Ectodermal cell (in vitro differentiated cells): ENCODE measurements around the gene LRP2.
A peak's percentile ranks its signal among the peaks of the same experiment; 100 is the strongest.

ENCODE experiments used
- H3K27ac ChIP-seq: 2 replicates; pipeline ENCODE4 v1.7.0; 2013; ENCODE audit warnings: mild to moderate bottlenecking, low read depth, low read length; ENCODE audit not compliant: insufficient read depth, poor library complexity, severe bottlenecking
- H3K27me3 ChIP-seq: 2 replicates; pipeline ENCODE4 v1.7.0; 2013; ENCODE audit warnings: mild to moderate bottlenecking, low read length; ENCODE audit not compliant: insufficient read depth, control insufficient read depth, poor library complexity, severe bottlenecking
- H3K36me3 ChIP-seq: one replicate; pipeline ENCODE4 v1.7.0; 2013; ENCODE audit warnings: low read length; ENCODE audit not compliant: control insufficient read depth, insufficient read depth
- H3K4me1 ChIP-seq: one replicate; pipeline ENCODE4 v1.7.0; 2013; ENCODE audit warnings: low read length; ENCODE audit not compliant: control insufficient read depth, insufficient read depth
- H3K4me3 ChIP-seq: 2 replicates; pipeline ENCODE4 v1.7.0; 2013; ENCODE audit warnings: low read depth, low read length, control low read depth; ENCODE audit not compliant: insufficient read depth
- H3K9me3 ChIP-seq: 2 replicates; pipeline ENCODE4 v1.7.0; 2013; ENCODE audit warnings: mild to moderate bottlenecking, low read length, moderate library complexity; ENCODE audit not compliant: control insufficient read depth
- WGBS, 2 experiments: methylation state at CpG; one replicate each; pipeline ENCODE4 v1.1.7; 2013; ENCODE audit warnings: missing lambda C conversion rate in 2 of 2; 5-methylcytosine and 5-hydroxymethylcytosine counted together

The LRP2 gene

DNA sequence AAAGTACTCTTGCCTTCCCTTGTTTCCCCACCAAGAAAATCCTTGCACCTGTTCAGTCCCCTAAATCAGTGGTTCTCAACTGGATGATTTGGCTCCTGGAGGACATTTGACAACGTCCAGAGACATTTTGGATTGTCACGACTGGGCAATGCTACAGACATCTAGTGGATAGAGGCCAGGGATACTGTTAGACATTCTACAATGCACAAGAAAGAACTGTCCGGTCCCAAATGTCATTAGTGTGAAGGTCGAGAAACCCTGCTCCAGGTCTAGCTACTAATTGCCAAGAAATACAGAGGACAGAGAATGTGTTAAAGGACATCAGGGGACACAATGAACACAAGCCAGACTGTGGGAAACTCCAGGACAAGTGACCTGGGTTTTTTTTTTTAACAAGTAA lies 60.0 kb downstream of the LRP2 start:
- Histone ChIP-seq H3K4me3 (no peak overlapping the region), H3K9me3 (no peaks in the 10 kb centered on the region), H3K27me3 (no peaks in the 10 kb centered on the region), H3K36me3 (peaks cover 10% of the 10 kb centered on the region), H3K4me1 (peaks cover 47% of the 10 kb centered on the region), H3K27ac (peak overlapping the region; percentile 55)
- WGBS, 2 experiments = 79 to 83% methylated on average over 4 of the region's 4 CpGs

- peaks cover 53% of the 10 kb centered on the region for H3K4me1 ChIP-seq
- peaks cover 9% of the 10 kb centered on the region for H3K36me3 ChIP-seq
- H3K9me3 ChIP-seq = no peaks in the 10 kb centered on the region
- H3K27ac ChIP-seq = peak overlapping the region; percentile 90
- H3K4me3 ChIP-seq = no peak overlapping the region
- no peaks in the 10 kb centered on the region for H3K27me3 ChIP-seq
- 52 to 70% methylated on average over 4 of the region's 4 CpGs for WGBS, 2 experiments
Observed at GRCh38 chr2:169301596-169302335, 60.6 kb downstream of the LRP2 start.

- 10 to 22% methylated on average over 4 to 5 of the region's 5 CpGs for WGBS, 2 experiments
- Histone ChIP-seq H3K4me3 (no peak overlapping the region), H3K9me3 (no peaks in the 10 kb centered on the region), H3K36me3 (peaks cover 9% of the 10 kb centered on the region), H3K27me3 (no peaks in the 10 kb centered on the region), H3K4me1 (peaks cover 58% of the 10 kb centered on the region), H3K27ac (peak overlapping the region; percentile 90)
Observed at GRCh38 chr2:169300636-169301530, 61.5 kb downstream of the LRP2 start.

GRCh38 chr2:169298007-169298406 lies 64.3 kb downstream of the LRP2 start:
- H3K4me3 ChIP-seq = no peak overlapping the region
- peaks cover 60% of the 10 kb centered on the region for H3K4me1 ChIP-seq
- WGBS, 2 experiments = 97 to 100% methylated on average over 1 of the region's 1 CpG
- H3K27ac ChIP-seq = no peak overlapping the region
- H3K9me3 ChIP-seq = no peaks in the 10 kb centered on the region
- peaks cover 7% of the 10 kb centered on the region for H3K36me3 ChIP-seq
- no peaks in the 10 kb centered on the region for H3K27me3 ChIP-seq

DNA sequence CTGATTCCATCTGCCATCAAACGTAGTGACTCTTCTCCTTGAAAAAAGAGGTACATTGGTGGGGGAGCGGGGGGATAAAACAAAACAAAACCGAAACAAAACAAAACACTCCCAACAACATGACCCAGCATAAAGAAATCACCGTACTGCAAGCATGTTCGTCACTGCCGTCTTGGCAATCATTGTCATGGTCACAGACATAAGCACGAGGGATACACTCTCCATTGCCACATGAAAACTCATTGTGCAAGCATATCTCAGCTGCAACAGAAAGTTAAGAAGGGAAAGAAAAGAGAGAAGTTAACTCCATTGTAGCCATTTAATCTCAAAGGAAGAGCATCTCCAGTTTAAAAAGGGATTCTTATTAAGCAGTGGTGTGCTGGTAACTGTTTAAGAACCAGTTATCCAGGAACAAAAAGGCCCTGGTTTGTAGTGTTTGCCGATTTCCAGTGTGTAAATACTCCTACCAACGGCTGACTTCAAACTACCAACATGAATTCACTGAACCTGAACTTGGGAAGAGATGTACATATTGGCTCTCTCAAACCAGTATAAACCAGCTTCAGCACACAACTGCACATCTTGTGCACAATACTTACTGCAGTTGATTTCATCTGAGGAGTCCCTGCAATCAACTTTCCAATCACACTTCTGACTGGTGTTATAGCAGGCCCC lies 68.2 kb downstream of the LRP2 start:
- Histone ChIP-seq H3K27me3 (no peaks in the 10 kb centered on the region), H3K4me3 (no peak overlapping the region), H3K27ac (no peak overlapping the region), H3K36me3 (peaks cover 35% of the 10 kb centered on the region), H3K4me1 (peaks cover 30% of the 10 kb centered on the region), H3K9me3 (no peaks in the 10 kb centered on the region)
- 89 to 90% methylated on average over 9 of the region's 9 CpGs for WGBS, 2 experiments

DNA sequence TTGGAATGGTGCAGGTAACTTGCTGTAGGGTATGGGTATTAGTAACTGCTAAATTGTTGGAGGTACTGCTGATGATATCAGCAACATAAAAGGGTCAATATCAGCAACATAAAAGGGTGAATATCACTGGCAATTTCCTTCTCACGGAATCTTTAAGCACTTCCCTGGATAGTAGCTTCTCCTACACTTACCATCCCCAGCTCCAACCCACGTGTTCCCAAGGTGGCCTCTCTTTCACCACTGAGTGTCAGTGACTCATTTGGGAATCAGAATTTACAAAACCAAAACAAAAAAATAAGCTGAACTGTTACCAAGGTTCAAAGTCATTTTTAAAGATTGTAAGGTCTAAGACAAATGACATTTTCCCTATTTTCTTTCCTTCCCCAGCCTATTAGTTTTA lies 70.8 kb downstream of the LRP2 start:
- H3K4me1 ChIP-seq = peaks cover 33% of the 10 kb centered on the region
- no peak overlapping the region for H3K4me3 ChIP-seq
- H3K9me3 ChIP-seq = no peaks in the 10 kb centered on the region
- H3K27ac ChIP-seq = no peak overlapping the region
- WGBS, 2 experiments = 54 to 61% methylated on average over 2 of the region's 2 CpGs
- peaks cover 46% of the 10 kb centered on the region for H3K36me3 ChIP-seq
- H3K27me3 ChIP-seq = no peaks in the 10 kb centered on the region

GRCh38 chr2:169290433-169290832 lies 71.9 kb downstream of the LRP2 start:
- Histone ChIP-seq H3K4me3 (no peak overlapping the region), H3K36me3 (peaks cover 46% of the 10 kb centered on the region), H3K27ac (no peak overlapping the region), H3K9me3 (no peaks in the 10 kb centered on the region), H3K4me1 (peaks cover 41% of the 10 kb centered on the region), H3K27me3 (no peaks in the 10 kb centered on the region)
- 72 to 76% methylated on average over 3 of the region's 3 CpGs for WGBS, 2 experiments

DNA sequence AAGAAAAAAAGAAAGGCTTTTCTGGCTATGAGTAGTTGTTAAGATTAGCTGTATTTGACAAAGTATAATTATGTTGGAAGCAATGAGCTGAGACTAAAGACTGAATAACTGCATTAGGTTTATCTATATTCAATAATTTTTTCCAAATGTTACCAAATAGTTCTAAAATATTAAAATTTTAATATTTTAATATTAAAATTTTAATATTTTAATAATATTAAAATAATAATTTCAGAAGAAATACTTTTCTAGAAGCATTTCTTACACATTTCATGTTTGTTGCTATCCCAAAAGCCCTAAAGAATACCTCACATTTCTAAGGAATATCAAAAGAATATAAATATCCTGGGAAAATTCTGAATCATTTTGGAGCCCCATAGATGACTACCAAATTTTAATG lies 74.7 kb downstream of the LRP2 start:
- Histone ChIP-seq H3K27me3 (no peaks in the 10 kb centered on the region), H3K36me3 (peaks cover 49% of the 10 kb centered on the region), H3K27ac (no peak overlapping the region), H3K9me3 (no peaks in the 10 kb centered on the region), H3K4me3 (no peak overlapping the region), H3K4me1 (peaks cover 33% of the 10 kb centered on the region)

DNA sequence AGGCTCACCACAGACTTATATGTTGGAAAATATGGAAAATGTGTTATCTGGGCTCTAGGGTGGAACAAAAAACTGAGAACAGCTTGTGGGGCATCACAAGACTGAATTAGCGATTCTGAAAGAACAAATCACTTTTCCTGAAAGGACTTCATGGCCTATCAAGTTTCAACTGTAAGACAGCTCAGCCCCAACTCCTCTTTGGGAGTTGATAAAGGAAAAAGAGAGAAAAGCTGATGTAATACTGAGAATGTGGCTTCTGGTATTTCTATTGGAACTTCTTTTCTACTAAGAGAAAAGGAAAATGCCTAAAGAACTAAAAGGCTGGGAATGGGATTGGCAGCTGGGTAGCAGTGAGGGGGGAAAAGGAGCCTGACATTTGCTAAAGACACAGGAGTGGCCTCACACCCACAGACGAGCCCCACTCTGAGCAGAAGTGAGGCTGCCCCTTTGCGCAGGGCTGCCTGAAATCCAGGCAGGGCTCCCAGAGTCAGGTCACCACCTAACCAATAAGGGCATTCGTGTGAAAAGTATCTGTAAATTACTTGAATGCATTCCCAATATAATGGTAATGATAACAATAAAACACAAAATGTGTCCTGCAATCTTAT lies 75.6 kb downstream of the LRP2 start:
- no peaks in the 10 kb centered on the region for H3K27me3 ChIP-seq
- no peaks in the 10 kb centered on the region for H3K9me3 ChIP-seq
- H3K27ac ChIP-seq = peak overlapping the region; percentile 76
- no peak overlapping the region for H3K4me3 ChIP-seq
- H3K36me3 ChIP-seq = peaks cover 51% of the 10 kb centered on the region
- H3K4me1 ChIP-seq = peaks cover 33% of the 10 kb centered on the region
- 39 to 53% methylated on average over 3 of the region's 4 CpGs for WGBS, 2 experiments
